AG09309 (cell line): ENCODE results near the gene AK5.

Experiments
- DNase-seq: peaks from one replicate; pipeline ENCODE4 v3.0.0-alpha.2; 2010; ENCODE audit warnings: low read depth
- H3K4me3 ChIP-seq: 2 replicates; pipeline ENCODE4 v1.5.1; 2011; ENCODE audit warnings: mild to moderate bottlenecking, low read depth, low read length, moderate library complexity; ENCODE audit not compliant: control insufficient read depth
- TF ChIP-seq, protein P1 (sequence below): IDR thresholded peaks from 2 replicates; pipeline ENCODE4 v1.5.1; 2011; ENCODE audit warnings: mild to moderate bottlenecking, low read depth, low read length, inconsistent platforms; ENCODE audit not compliant: insufficient read depth, control insufficient read depth; ENCODE audit errors: missing control alignments

Gene AK5

DNA sequence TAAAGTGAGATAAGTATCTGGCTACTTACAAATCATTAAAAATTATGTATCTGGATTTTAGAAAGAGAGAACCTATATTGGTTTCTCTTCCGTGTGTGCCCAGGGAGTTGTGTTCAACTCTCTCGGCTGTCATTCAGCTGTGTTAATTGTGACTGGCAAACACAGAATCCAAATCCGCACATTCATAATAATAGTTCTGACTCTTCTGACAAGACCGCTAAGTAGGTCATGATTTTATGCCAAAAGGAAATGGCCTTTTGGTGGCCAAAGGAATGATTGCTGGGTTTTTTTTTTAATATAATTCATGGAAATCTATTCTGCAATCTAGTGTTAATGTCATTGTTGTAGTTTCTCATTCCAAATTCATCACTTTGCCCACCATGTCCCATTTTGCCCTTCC is 110.7 kb downstream of the AK5 start:
- DNase-seq: no peak
- no peak overlapping the region for H3K4me3 ChIP-seq

GRCh38 chr1:77394166-77394565 is 112.3 kb downstream of the AK5 start:
- H3K4me3 ChIP-seq: no peak overlapping the region
- peak; percentile 45 for DNase-seq
- TF ChIP-seq, protein P1, sequence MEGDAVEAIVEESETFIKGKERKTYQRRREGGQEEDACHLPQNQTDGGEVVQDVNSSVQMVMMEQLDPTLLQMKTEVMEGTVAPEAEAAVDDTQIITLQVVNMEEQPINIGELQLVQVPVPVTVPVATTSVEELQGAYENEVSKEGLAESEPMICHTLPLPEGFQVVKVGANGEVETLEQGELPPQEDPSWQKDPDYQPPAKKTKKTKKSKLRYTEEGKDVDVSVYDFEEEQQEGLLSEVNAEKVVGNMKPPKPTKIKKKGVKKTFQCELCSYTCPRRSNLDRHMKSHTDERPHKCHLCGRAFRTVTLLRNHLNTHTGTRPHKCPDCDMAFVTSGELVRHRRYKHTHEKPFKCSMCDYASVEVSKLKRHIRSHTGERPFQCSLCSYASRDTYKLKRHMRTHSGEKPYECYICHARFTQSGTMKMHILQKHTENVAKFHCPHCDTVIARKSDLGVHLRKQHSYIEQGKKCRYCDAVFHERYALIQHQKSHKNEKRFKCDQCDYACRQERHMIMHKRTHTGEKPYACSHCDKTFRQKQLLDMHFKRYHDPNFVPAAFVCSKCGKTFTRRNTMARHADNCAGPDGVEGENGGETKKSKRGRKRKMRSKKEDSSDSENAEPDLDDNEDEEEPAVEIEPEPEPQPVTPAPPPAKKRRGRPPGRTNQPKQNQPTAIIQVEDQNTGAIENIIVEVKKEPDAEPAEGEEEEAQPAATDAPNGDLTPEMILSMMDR: no peak

More for the DNA sequence above, 110.7 kb downstream of the AK5 start:
- TF ChIP-seq, protein P1: no peak

DNA sequence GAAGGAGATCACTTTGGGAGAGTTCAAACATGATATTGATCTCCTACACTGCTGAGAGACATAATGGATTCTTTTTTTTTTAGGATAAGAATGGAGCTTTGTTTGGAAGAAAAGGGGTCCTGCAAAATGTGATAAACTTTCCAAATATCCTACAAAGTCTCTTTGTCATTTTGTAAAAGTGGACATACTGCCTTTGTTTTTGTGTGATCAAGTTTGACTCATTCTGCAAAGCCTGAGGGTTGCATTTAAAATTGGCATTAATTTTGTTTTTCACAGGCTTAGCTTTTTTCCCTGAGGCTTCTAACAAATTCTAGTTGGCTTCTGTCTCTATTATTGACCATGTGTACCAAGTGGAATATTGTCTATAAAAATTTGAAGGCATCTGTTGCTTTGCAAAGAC is 113.2 kb downstream of the AK5 start:
- no peak for DNase-seq
- TF ChIP-seq, protein P1: no peak
- no peak overlapping the region for H3K4me3 ChIP-seq

DNA sequence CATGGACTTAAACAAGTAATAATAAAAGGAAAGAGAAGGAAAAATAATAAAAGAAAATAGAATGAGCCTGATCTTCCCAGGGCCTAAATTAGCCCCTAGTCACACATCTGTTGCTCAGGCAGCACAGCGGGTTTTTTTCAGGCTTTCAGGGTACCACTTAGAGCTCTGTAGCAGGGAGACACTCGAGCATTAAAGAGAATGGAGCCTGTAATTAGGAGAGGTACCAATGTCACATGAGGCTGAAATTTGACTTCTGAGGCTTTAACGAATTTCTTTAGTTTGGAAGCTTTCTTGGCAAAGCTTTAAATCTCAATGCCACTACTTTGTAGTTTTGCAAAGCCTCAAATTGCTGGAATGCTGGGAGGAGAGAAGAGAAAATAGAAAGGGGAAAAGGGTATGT is 116.3 kb downstream of the AK5 start:
- TF ChIP-seq, protein P1: no peak
- DNase-seq: no peak
- H3K4me3 ChIP-seq: no peak overlapping the region

DNA sequence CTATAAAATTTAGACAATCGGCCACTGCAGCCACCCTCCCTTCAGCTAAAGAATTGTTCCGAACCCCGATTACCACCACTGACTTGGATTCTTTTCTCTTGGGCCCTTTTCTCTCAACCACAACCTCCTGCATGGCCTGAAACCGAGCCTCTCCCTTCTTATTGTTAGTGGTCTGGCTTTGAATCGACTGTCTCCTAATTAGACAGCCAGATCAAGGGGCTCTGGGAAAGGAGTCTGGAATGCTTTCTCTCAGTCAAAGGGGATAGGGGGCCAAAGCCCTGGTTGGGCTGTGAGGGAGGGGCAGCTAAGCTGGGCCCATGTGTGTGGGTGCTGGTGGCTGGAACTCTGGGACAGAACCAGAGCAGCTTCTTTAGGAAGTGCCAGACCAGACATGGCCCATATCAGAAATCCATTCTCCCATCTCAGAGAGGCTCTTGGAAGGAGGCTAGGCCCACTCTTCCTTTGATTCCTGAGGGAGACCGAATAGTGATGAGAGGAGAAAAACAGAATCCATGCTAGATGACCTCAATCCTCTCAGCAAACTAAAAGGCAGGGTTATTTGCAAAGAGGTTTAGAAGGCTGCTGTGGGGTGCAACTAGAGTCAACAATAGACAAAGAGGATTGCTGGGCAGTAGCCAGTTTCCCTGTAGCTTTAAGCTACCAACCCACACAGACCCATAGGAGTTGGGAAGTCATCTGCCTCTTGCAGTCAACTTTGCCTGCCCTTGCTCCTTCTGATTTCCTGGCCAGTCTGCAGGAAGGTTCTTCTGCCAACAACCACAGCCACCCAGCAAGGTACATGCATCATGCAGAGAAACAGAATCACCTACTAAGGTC is 117.6 kb downstream of the AK5 start:
- H3K4me3 ChIP-seq: no peak overlapping the region
- no peak for DNase-seq
- TF ChIP-seq, protein P1: no peak

- TF ChIP-seq, protein P1: no peak
- no peak for DNase-seq
Observed at GRCh38 chr1:77400781-77401180, 119.0 kb downstream of the AK5 start.

More at GRCh38 chr1:77400781-77401180, 119.0 kb downstream of the AK5 start:
- no peak overlapping the region for H3K4me3 ChIP-seq
